Measurements from ENCODE around the gene PDHB.

The PDHB gene

DNA sequence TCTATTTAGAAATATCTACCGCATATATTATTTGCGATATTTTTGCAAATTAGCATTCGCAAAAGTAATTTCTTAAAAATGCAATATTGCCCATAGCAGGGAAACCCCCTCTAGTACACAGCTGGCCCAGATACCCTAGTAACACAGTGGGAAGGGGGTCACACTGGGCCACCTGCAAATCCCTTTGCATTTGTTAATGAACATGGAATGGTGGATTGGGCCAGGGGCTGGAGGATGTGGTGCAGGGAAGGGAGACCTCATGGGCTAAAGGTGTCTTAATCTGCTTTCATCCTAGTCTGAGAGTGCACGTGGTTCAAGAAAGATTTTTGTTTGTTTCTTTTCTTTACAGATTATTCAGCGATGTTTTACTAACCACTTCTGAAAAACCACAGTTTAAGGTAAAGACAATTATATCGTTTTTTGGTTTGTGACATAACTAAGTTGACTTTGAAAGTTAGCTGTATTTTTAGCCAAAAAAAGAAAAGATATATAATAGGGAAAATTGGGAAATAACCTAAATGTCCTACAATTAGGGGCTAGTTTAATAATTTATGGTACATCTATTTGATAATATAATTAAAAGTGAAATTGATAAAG lies 30.0 kb downstream of the PDHB start:
- no peak for DNase-seq (ENCODE audit: low read depth in 2 of 2)

DNA sequence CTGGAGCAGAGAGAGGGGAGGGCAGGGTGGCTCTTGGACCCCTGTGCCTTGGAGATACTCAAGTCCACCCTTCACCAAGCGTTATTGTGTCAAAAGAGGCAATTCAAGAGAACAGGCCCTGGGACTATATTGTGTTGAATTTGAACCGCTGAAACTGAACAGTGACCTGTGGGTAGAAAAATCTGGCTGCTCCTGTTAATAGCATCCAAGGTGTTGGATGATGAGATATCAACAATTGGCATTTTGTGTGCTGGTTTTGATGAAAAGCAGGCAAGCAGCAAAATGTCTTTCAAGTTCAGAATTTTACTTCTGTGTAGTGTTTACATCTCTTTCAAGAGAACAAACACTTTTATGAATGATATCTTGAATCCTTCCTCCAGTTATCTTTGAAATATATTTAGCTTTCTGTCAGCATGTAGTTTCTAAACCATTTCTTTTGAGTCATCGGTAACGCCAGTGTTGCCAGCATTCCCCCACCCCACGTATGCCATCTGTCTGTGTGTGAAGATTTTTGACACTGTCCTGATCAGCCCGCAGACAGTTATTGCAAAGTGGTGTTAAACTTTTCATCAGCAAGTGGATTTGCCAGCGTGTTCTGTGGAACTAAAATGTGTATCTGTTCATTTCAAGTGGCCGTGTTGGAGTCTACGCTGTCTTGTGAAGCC lies 34.8 kb downstream of the PDHB start:
- DNase-seq (ENCODE audit: low read depth in 2 of 2) = no peak

DNA sequence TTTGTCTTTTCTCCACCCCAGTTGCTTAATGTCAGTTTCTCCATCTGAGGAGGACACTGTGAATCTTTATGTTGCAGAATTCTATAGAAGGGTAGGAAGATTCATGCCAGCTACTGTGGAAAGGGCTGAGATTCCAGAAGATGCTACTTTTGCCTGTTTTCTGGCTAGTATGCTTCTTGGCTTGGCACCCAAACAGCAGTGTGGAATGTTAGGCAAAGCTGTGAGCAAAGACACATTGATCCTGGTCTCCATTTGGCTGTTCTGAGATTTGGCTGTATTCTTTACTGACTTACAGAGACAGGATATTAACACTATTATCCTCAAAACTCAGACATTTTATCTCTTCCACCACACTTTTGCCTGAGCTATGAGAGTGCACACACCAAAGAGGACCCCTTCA lies 39.3 kb downstream of the PDHB start:
- no peak for DNase-seq (ENCODE audit: low read depth in 2 of 2)

- DNase-seq (ENCODE audit: low read depth in 2 of 2) = no peak
Observed at GRCh38 chr3:58392181-58392580, 41.5 kb downstream of the PDHB start.

GRCh38 chr3:58391156-58391865 lies 42.3 kb downstream of the PDHB start:
- no peak for DNase-seq (ENCODE audit: low read depth in 2 of 2)

DNA sequence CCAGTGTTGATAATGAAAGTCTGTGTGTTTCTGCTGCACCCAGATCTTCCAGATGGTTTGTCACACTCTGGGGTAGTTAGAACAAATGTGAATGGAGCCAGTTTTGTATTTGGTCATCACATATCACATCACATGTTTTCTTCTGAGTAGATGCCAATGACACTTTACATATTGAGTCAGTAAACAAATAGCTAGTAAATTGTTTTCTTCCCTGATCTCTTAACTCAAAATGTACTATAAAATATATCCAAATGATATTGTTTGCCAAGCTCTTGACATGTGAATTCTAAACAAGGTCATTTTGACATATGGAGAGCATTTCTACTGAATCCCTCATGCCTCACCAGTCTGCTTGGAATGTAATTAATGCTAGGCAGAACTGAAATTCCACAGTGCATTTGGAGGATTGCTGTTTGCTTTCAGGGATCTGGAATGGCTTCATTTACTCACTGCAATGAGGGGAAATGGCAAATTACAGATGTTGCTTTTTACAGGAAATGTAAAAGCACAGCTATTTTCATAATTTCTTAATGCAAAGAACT lies 45.0 kb downstream of the PDHB start:
- no peak for DNase-seq (ENCODE audit: low read depth in 2 of 2)

- DNase-seq (ENCODE audit: low read depth in 2 of 2) = no peak
Observed at GRCh38 chr3:58387650-58388546, 45.7 kb downstream of the PDHB start.

- DNase-seq (ENCODE audit: low read depth in 2 of 2) = no peak
Observed at GRCh38 chr3:58386626-58387365, 46.8 kb downstream of the PDHB start.

DNA sequence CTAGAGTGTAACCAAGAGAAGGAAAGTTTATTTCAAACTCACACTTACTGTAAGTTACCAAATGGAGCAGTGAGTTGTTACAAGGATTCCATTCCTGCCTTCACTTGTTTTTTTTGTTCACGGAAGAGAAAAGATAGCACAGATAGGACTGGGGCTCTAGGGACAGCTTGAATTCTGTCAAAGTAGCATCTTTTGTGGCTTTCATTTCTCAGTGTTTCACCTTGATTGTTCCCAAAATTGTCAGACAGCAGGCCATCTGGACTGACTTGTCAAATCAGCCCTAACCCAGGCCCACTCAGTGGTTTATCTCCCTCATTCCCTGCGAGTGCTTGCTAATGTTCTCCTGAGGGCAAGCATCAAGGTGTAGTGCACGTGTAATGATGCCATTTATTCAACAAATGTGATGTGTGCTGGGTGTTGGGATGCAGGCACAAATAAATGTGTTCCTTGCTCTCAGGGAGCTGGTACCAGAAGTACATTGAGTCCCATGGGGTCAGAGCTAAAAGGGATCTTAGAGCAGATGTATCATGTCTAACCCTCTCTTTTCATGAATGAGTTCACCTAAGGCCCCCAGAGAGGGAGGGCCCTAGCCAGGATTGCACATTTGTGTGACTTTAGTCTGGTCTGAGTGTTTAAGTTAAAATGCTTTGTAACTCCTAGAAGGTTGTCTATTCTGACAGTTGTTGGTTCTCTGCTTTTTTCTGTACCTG lies 49.1 kb downstream of the PDHB start:
- DNase-seq (ENCODE audit: low read depth in 2 of 2) = no peak

GRCh38 chr3:58383904-58384303 lies 49.7 kb downstream of the PDHB start:
- DNase-seq (ENCODE audit: low read depth in 2 of 2) = no peak

DNA sequence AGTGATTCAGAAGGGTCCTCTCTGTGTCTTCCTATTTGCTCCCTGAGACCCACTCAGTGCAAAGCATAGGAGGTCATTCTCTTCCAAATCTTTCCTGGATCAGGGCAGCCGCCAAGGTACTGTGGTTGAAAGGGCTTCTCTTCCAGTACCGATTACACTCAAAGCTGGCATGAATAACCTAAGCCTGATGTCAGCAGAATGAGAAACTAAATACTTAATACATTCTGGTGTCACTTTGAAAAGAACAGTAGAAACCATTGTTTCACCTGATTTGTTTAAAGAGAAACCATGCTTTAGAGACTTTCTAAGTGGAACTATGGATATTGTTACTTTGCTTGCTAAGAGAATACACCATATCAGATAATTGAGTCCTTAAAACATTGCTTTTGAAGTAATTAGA lies 50.2 kb downstream of the PDHB start:
- DNase-seq (ENCODE audit: low read depth in 2 of 2) = no peak

GRCh38 chr3:58379351-58380073 lies 54.1 kb downstream of the PDHB start:
- no peak for DNase-seq (ENCODE audit: low read depth in 2 of 2)

- DNase-seq (ENCODE audit: low read depth in 2 of 2) = no peak
Observed at GRCh38 chr3:58377750-58378149, 55.9 kb downstream of the PDHB start.
